ENCODE data around the gene PTTG1IP.

PTTG1IP gene

DNA sequence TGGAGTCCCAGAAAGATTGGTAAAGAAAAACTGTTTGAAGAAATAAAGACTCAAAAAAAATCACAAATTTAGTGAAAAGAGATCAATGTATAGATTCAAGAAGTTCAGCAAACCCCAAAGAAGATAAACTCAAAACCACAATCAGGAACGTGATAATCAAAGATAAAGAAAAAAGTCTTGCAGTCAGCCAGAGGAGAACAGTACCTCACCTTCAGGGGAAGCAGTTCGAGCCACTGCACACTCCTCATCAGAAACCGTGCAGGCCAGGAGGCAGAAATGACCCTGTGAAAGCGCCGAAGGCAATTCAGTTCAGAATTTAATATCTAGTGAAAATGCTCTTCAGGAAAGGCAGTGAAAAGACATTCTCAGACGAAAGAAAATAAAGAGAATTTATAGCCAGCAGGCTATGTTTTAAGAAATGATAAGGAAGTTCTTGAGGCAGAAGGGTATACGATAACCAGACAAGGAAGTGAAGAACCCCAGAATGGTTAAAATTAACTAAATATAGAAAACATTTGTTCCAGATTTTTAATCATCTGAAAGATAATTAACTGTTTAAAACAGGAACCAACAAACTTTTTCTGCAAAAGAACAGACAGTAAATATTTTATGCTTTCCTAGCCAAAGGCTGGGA, 42.1 kb downstream of the PTTG1IP start:
- DNase-seq = no peak

DNA sequence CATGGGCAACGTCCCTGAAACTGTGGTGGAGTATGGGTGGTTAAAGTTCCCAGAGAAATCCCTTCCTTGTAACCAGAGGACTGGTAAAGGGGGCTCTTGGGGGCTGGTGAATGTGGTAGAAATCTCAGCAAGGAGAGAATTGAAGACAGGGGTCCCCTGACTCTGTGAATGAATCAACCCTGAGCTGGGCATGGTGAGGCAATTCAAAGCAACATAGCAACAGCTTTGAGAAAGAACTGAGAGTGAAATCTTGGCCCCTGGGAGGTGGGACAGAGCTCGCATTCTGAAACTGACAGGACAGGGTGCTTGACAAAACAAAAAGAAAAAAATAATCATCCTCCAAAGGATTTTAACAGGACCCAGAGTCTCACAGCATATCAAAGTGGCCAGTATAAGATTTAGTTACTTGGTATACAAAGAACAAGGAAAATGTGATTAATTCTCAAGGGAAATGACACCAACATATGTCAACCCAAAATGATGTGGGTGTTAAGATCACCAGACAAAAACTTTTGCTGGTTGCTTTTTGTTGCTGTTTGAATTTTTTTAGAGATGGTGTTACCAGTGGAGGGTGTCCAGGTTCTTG, 43.9 kb downstream of the PTTG1IP start:
- no peak for DNase-seq

GRCh38 chr21:44828362-44829056, 45.0 kb downstream of the PTTG1IP start:
- no peak for DNase-seq

DNA sequence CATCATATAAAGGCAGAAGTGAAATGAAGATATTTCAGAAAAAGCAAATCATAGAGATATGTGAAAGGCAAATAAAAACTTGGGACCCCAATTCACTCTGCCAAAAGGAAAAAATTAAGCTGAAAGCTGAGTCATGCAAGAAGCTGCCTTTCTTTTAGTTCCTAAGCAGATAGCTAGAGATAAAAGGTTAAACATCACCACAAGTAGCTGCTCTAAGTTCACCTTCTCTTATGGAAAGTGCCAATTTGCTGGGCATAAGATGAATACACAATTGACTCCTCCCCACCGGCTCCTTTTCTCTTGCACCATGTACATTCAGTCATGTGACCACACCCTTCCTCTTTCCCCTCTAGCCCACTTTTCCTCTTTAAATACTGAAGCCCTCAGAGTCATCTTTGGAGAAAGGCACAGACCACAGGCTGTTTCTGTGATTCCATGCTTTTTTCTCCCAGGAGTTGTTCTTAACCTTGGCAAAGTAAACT, 50.3 kb downstream of the PTTG1IP start:
- DNase-seq = no peak

DNA sequence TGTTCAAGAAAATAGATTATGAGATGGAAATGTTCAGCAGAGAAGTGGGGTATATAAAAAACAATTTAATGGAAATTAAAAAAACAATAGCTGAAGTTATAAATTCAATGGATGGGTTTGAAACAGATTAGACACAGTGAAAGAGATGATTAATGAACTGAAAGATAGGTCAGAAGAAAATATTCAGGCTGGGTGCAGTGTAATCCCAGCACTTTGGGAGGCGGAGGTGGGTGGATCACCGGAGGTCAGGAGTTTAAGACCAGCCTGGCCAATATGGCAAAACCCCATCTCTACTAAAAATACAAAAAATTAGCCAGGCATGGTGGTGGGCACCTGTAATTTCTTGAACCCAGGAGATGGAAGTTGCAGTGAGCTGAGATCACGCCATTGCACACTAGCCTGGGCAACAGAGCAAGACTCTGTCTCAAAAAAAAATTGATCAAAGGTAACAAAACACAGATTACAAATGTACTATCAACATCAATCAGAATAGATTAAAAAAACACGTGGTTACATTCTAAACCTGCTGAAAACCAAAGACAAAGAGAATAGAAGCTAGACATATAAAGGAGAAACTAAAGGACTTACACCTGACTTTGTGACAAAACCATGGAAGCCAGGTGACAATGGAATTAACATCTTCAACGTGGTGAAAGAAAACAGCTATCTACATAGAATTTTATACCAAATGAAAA, 50.9 kb downstream of the PTTG1IP start:
- DNase-seq = no peak

GRCh38 chr21:44820851-44821250, 52.6 kb downstream of the PTTG1IP start:
- DNase-seq = no peak

DNA sequence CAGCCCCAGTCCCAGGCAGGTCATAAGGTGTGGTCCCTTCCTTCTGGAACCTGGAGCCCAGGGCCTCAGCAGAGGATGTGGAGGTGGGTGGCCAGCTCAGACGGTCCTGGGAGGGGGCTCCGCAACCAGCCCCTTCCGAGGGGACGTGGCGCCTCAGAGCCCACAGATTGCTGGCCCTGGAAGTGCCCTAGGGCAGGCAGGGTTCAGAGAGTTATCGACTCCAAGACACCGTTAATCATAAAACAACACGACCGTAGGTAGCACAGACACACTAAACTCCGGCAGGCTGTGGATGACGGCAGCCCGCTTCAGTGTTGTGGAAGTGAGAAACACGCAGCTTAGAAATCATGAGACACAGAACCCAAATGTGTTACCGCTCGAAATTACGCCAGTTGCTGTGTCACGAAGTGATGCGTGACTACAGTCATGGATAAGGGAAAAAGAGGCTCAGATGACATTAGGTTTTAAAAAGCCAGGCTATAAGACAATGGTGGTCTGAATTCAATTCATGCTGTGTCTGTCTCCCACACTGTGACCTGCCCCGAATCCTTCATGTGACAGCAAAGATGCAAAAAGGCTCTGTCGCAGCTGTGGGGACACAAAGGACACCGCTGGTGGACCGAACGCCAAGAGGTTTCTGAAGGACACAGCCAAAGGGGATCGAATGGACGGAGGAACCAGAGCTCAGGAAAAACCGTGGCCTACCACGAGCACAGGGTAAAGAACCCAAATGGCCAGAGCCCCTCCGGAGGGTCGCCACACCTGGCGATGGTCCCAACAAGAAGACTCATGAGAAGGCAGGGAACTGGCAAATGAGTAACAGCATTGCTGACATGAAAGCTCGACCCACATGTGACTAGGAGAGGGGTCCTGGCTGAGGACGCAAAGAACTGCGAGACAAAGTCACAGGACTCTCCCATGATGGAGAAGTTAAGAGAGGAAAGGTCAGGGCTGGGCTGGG, 53.9 kb downstream of the PTTG1IP start:
- DNase-seq = no peak

DNA sequence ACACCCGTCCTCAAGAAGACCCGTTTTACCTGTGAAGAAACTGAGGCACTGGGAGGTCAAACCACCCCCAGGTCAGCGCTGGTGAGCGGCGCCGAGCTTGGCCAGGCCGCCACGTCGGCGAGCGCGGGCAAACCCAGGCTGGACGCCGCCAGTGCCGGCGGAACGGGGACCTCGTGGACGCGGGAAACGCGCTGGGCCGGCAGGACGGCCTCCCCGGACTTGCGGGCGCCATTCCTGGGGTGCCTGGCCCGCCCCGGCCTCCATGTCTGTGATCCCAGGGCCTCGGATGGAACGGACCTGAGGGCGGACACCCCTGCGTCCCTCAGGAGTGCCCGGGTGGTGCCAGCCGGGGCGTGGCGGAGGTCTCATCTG, 54.9 kb downstream of the PTTG1IP start:
- no peak for DNase-seq

- DNase-seq = peak in 49 of 56 donors; percentile 22 to 88 (median 66)
These were observed 55.4 kb downstream of the PTTG1IP start, which contains the start of gene SUMO3 for GRCh38 chr21:44817914-44818639. Gene SUMO3, minus strand, starts transcription at chr21:44818062. Its CDS starts 94 bp downstream, at chr21:44817968.

GRCh38 chr21:44817506-44817880, 56.0 kb downstream of the PTTG1IP start:
- peak in 55 of 56 donors; percentile 23 to 94 (median 81) for DNase-seq

GRCh38 chr21:44816761-44817505, 56.6 kb downstream of the PTTG1IP start:
- DNase-seq = peak in 3 of 56 donors; percentile 13 to 45 (median 22)

GRCh38 chr21:44815852-44816628, 57.5 kb downstream of the PTTG1IP start:
- no peak for DNase-seq

GRCh38 chr21:44815225-44815624, 58.3 kb downstream of the PTTG1IP start:
- DNase-seq = no peak

DNA sequence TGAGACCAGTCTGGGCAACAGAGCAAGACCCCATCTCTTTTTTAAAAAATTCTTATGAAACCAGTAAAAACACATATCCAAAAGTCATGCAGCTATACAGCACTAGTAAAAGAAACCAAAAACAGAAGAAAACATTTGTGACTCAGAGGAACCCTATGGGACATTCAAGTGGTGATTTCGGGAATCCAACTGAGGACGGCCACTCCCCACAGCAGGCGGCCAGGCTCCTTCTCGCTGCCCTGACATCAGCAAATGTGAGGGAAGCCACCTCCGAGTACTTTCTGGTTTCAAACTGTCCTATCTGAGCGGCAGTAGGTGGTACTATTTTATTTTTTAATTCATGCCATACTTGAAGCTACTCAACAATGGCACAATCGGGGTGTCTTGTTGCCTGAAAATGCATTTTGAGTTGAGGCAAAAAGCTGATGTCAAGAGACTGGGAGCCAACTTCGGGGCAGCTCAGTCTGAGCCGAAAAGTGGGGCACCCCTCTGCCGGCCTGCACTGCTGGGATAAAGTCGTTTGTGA, 58.9 kb downstream of the PTTG1IP start:
- DNase-seq = no peak

GRCh38 chr21:44813727-44814126, 59.8 kb downstream of the PTTG1IP start:
- DNase-seq = no peak

DNA sequence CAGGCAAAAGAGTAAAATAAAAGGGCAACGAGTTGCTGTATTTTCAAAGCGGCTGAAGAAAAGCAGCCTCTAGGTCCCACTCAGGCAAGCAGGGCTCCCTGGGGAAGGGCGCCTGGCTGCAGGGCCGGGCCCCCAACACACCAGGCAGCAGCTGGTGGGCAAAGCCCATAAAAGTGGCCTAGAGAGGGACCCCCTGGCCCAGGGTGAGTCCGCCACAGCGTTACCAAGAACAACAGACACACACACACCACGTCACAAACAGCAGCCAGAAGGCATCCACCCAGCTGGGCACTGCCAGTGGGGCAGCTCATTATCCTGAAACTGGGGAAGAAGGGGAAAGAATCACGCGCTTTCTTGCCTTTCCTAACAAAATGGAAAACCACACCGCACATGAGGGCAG, 60.3 kb downstream of the PTTG1IP start:
- no peak for DNase-seq

- no peak for DNase-seq
These were observed 60.9 kb downstream of the PTTG1IP start for GRCh38 chr21:44812640-44813039.

DNA sequence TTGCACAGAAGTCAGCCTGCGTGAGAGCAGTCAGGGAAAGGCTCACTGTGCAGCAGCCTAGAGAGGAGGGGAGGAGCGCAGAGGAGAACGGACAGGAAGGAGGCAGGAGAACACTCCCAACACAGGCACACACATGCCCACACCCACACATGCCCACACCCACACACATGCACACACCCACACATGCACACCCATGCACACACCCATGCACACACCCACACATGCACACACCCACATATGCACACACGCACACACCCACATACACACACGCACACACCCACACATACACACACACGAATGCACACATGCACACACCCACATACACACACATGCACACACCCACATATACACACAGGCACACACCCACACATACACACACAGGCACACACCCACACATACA, 62.7 kb downstream of the PTTG1IP start:
- DNase-seq = peak in 1 of 56 donors; percentile 29

Data from nucleus accumbens (tissue), 56 donors.